ENCODE data around the gene ABCA7. TPM values are rescaled to one million over a fixed set of nuclear protein-coding genes. Genes with fewer than 3 reads are reported as not detected.

Gene ABCA7
- total RNA-seq, 4 donors from 2014 or later: 10.3 to 29.8 (median 15.9) TPM

GRCh38 chr19:1089891-1090290, 50.0 kb downstream of the ABCA7 start:
- ATAC-seq (ENCODE audit: low FRiP score): no peak
- TF ChIP-seq CTCF (IDR thresholded peaks at IDR 0.05): no peak
- DNase-seq (ENCODE audit: low spot score): no peak

GRCh38 chr19:1090731-1091543, 51.0 kb downstream of the ABCA7 start:
- ATAC-seq (ENCODE audit: low FRiP score) (no peak), DNase-seq (ENCODE audit: low spot score) (no peak)
- no peak for TF ChIP-seq CTCF (IDR thresholded peaks at IDR 0.05)

GRCh38 chr19:1091544-1092175, 51.8 kb downstream of the ABCA7 start:
- ATAC-seq (ENCODE audit: low FRiP score) (no peak), DNase-seq (ENCODE audit: low spot score) (no peak)
- TF ChIP-seq CTCF (IDR thresholded peaks at IDR 0.05): no peak

GRCh38 chr19:1093330-1093729, 53.4 kb downstream of the ABCA7 start:
- no peak for TF ChIP-seq CTCF (IDR thresholded peaks at IDR 0.05)
- DNase-seq (ENCODE audit: low spot score) (no peak), ATAC-seq (ENCODE audit: low FRiP score) (no peak)

- ATAC-seq (ENCODE audit: low FRiP score) (no peak), DNase-seq (ENCODE audit: low spot score) (no peak)
- TF ChIP-seq CTCF (IDR thresholded peaks at IDR 0.05): no peak
Observed at GRCh38 chr19:1093811-1094553, 54.1 kb downstream of the ABCA7 start.

- DNase-seq (ENCODE audit: low spot score): no peak
- no peak for TF ChIP-seq CTCF (IDR thresholded peaks at IDR 0.05)
- ATAC-seq (ENCODE audit: low FRiP score): no peak
Observed at GRCh38 chr19:1094655-1094977, 54.7 kb downstream of the ABCA7 start.
